ENCODE results near the gene TOE1.

GRCh38 chr1:45370575-45370974, 30.6 kb downstream of the TOE1 start:
- no peak for TF ChIP-seq EZH2 (IDR thresholded peaks at IDR 0.05; ENCODE audit: low read length, unreplicated experiment)
- TF ChIP-seq CTCF (conservative IDR thresholded peaks at IDR 0.05; ENCODE audit: low read depth, low read length), result no peak
- no peak for TF ChIP-seq EZH2phosphoT487 (IDR thresholded peaks at IDR 0.05; ENCODE audit: borderline replicate concordance, low read length)
